Body of pancreas (tissue), 4 donors: ENCODE data around the gene PERM1. TPM values are rescaled to one million over a fixed set of nuclear protein-coding genes. Genes with fewer than 3 reads are reported as not detected.

Experiments used
- ATAC-seq: fragments of 150-250 bp; one replicate; pipeline ENCODE4 v1.9.1; 2016
- DNase-seq, 4 donors: peaks; one replicate each; pipeline ENCODE4 v3.0.0-alpha.2; 2019
- H3K27ac ChIP-seq, 4 donors: fragments of 200-600 bp; sonication (generic); 1 replicate in 3 of 4; 2 replicates in 1 of 4; pipeline versions ENCODE4 v1.5.1 to v1.6.1; 2016 to 2019; ENCODE audit warnings: mild to moderate bottlenecking in 1 of 4, mixed read lengths in 1 of 4, moderate library complexity in 1 of 4
- H3K27me3 ChIP-seq, 2 donors: fragments of 200-600 bp; sonication (generic); one replicate each; pipeline ENCODE4 v1.6.0; 2016; ENCODE audit warnings: mild to moderate bottlenecking in 1 of 2
- H3K36me3 ChIP-seq, 2 donors: fragments of 200-600 bp; sonication (generic); replicated peaks in 1 of 2; 2 replicates each; pipeline ENCODE4 v1.5.1; 2016; ENCODE audit warnings: low read depth in 2 of 2; ENCODE audit not compliant: insufficient read depth in 1 of 2
- H3K4me1 ChIP-seq: fragments of 200-600 bp; sonication (generic); one replicate; pipeline ENCODE4 v1.6.0; 2016
- H3K4me3 ChIP-seq, 2 donors: fragments of 200-600 bp; sonication (generic); 1 replicate in 1 of 2; 2 replicates in 1 of 2; pipeline ENCODE4 v1.5.1; 2016 to 2019
- H3K9me3 ChIP-seq, 3 donors: fragments of 200-600 bp; sonication (generic); 1 replicate in 2 of 3; 2 replicates in 1 of 3; pipeline ENCODE4 v1.5.1; 2016
- POLR2A ChIP-seq, 3 donors: fragments of 450-650 bp; IDR thresholded peaks; one replicate each; pipeline ENCODE4 v1.6.1; 2016; ENCODE audit warnings: antibody characterized with exemption in 3 of 3, mild to moderate bottlenecking in 2 of 3
- WGBS, 2 donors: methylation state at CpG; one replicate each; pipeline ENCODE4 v1.1.5; 2017; 5-methylcytosine and 5-hydroxymethylcytosine counted together
- intact Hi-C: fragments of 100-400 bp; cut with DNase I; formaldehyde crosslinking; loops from one replicate; pipeline ENCODE4 v1.15.1; 2023
- total RNA-seq, 2 donors: library from RNA; depleted of rRNA; stranded (reverse); fragments of >200 nt; gene quantifications; one replicate each; pipeline ENCODE4 v1.1.0, GENCODE V29; 2016
- TF ChIP-seq, protein P1 (sequence below), 7 experiments: fragments of 450-650 bp in 4 of 7; fragments of 200-600 bp in 3 of 7; sonication (generic) in 3 of 7; IDR thresholded peaks; one replicate each; pipeline ENCODE4 v1.5.1; 2016 to 2019; ENCODE audit warnings: antibody characterized with exemption in 7 of 7

Gene PERM1
- total RNA-seq, 2 donors from 2014 or later, result not detected

DNA sequence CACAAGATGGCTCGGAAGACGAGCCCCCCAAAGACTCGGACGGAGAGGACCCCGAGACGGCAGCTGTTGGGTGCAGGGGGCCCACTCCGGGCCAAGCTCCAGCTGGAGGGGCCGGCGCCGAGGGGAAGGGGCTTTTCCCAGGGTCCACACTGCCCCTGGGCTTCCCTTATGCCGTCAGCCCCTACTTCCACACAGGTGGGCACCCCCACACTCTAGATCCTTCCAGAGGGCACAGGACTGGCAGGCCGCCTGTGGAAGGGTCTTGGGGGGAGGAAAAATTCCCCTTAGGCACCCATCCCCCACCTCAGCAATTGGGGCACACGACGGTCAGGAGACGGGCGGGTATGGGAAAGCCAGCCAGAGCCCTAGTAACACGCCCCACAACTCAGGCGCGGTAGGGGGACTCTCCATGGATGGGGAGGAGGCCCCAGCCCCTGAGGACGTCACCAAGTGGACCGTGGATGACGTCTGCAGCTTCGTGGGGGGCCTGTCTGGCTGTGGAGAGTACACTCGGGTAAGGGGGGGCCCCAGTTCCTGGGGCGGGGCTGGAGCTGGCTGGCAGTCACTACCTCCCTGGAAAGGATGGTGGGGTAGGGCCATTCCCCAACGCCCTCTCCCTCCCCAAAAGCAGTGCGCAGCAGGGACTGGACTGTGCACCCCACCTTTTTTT is 38.9 kb downstream of the PERM1 start:
- intact Hi-C loops, result no loop called here
- Histone ChIP-seq H3K27ac (peak overlapping the region in 2 of 4 donors; percentile 13 to 53), H3K4me1 (peaks cover 39% of the 10 kb centered on the region), H3K4me3 (no peak overlapping the region), H3K36me3 (peaks cover 11% of the 10 kb centered on the region in 2 donors), H3K9me3 (no peaks in the 10 kb centered on the region), H3K27me3 (peaks cover 0 to 26% of the 10 kb centered on the region in 2 donors)
- peak in 2 of 3 donors; percentile 16 to 22 for TF ChIP-seq POLR2A (IDR thresholded peaks at IDR 0.05)
- TF ChIP-seq, protein P1, sequence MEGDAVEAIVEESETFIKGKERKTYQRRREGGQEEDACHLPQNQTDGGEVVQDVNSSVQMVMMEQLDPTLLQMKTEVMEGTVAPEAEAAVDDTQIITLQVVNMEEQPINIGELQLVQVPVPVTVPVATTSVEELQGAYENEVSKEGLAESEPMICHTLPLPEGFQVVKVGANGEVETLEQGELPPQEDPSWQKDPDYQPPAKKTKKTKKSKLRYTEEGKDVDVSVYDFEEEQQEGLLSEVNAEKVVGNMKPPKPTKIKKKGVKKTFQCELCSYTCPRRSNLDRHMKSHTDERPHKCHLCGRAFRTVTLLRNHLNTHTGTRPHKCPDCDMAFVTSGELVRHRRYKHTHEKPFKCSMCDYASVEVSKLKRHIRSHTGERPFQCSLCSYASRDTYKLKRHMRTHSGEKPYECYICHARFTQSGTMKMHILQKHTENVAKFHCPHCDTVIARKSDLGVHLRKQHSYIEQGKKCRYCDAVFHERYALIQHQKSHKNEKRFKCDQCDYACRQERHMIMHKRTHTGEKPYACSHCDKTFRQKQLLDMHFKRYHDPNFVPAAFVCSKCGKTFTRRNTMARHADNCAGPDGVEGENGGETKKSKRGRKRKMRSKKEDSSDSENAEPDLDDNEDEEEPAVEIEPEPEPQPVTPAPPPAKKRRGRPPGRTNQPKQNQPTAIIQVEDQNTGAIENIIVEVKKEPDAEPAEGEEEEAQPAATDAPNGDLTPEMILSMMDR (IDR thresholded peaks at IDR 0.05), result no peak
- 8 to 10% methylated on average over 11 to 27 of the region's 27 CpGs for WGBS, 2 donors
- DNase-seq (peak in 3 of 4 donors; percentile 55 to 62 (median 58)), ATAC-seq (peak; percentile 15)

GRCh38 chr1:942411-942821 is 39.5 kb downstream of the PERM1 start:
- DNase-seq (no peak), ATAC-seq (no peak)
- no peaks in the 10 kb centered on the region for H3K9me3 ChIP-seq
- H3K4me3 ChIP-seq, result no peak overlapping the region
- H3K27ac ChIP-seq, result peak overlapping the region in 2 of 4 donors; percentile 13 to 53
- H3K27me3 ChIP-seq, result peaks cover 0 to 26% of the 10 kb centered on the region in 2 donors
- 1% methylated on average over 43 of the region's 48 CpGs; no CpG with 5 or more reads in 1 of the 2 donors for WGBS, 2 donors
- H3K36me3 ChIP-seq, result peaks cover 5 to 7% of the 10 kb centered on the region in 2 donors
- TF ChIP-seq POLR2A (IDR thresholded peaks at IDR 0.05), result no peak
- intact Hi-C loops, result no loop called here
- H3K4me1 ChIP-seq, result peaks cover 39% of the 10 kb centered on the region

DNA sequence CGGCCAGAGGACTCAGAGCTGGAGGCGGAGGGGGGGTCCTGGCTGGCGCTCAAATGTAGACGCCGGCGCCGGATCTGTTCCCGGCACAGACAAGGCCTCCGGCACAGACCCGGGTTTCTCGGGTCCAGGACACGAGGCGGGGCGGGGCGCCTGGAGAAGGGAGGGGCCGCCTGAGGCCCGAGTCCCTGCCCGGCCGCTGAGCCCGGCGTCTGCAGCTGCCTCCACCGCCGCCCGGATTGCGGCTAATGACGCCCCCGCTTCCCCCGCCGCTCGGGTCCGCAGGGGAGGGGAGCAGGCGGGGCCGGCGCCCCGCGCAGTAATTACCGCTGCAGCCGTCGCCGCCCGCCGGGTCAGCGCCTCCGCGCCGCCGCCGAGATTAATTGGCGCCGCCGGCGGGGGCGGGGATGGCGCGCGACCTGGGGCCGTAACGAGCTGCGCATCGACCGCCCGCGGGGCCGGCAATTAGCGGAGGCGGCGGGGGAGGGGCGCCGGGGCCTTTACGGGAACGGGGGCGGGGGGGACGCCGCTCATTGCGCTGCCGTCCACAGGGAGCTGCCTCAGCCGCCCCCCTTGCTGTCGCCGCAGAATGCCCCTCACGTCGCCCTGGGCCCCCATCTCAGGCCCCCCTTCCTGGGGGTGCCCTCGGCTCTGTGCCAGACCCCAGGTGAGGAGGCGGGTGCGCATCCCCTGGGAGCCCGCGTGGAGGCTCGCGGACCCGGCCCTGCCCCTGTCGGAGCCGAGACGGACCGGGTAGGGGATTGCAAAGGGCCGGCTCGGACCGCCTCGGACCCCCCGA is 40.1 kb downstream of the PERM1 start:
- TF ChIP-seq, protein P1 (IDR thresholded peaks at IDR 0.05), result no peak
- TF ChIP-seq POLR2A (IDR thresholded peaks at IDR 0.05), result no peak
- 0 to 20% methylated on average over 1 to 40 of the region's 98 CpGs for WGBS, 2 donors

GRCh38 chr1:941015-941587 is 40.8 kb downstream of the PERM1 start:
- Histone ChIP-seq H3K27ac (peak overlapping the region in 1 of 4 donors; percentile 53), H3K36me3 (peaks cover 0 to 5% of the 10 kb centered on the region in 2 donors), H3K4me3 (no peak overlapping the region), H3K4me1 (peaks cover 39% of the 10 kb centered on the region), H3K9me3 (no peaks in the 10 kb centered on the region), H3K27me3 (peaks cover 0 to 31% of the 10 kb centered on the region in 2 donors)
- DNase-seq (no peak), ATAC-seq (no peak)
- intact Hi-C loops, result no loop called here
- 4 to 5% methylated on average over 14 to 35 of the region's 36 CpGs for WGBS, 2 donors
- TF ChIP-seq, protein P1 (IDR thresholded peaks at IDR 0.05), result no peak
- no peak for TF ChIP-seq POLR2A (IDR thresholded peaks at IDR 0.05)

More for the DNA sequence above, 40.1 kb downstream of the PERM1 start:
- intact Hi-C loops, result no loop called here
- H3K9me3 ChIP-seq, result no peaks in the 10 kb centered on the region
- DNase-seq (peak; percentile 50 to 67 (median 60)), ATAC-seq (peak; percentile 30)
- H3K27ac ChIP-seq, result peak overlapping the region in 1 of 4 donors; percentile 53
- H3K27me3 ChIP-seq, result peaks cover 0 to 26% of the 10 kb centered on the region in 2 donors
- H3K4me3 ChIP-seq, result no peak overlapping the region
- peaks cover 39% of the 10 kb centered on the region for H3K4me1 ChIP-seq
- H3K36me3 ChIP-seq, result peaks cover 4 to 5% of the 10 kb centered on the region in 2 donors
